Gastrocnemius medialis (tissue), 4 donors: Measurements from ENCODE around the gene KCNQ4. TPM values are rescaled to one million over a fixed set of nuclear protein-coding genes. Genes with fewer than 3 reads are reported as not detected.

ENCODE experiments used
- ATAC-seq, 2 donors: fragments of 150-250 bp; one replicate each; pipeline ENCODE4 v1.9.1; 2016
- DNase-seq, 2 donors: peaks; one replicate each; pipeline ENCODE4 v3.0.0-alpha.2; 2019
- H3K27ac ChIP-seq, 4 donors: fragments of 200-600 bp; sonication (generic); 1 replicate in 1 of 4; 2 replicates in 3 of 4; pipeline ENCODE4 v1.5.1; 2016 to 2018; ENCODE audit warnings: mild to moderate bottlenecking in 2 of 4, moderate library complexity in 1 of 4
- H3K27me3 ChIP-seq, 3 donors: fragments of 200-600 bp; sonication (generic) in 2 of 3; 1 replicate in 1 of 3; 2 replicates in 2 of 3; pipeline versions ENCODE4 v1.5.1 to v1.6.0; 2016 to 2019; ENCODE audit warnings: mild to moderate bottlenecking in 1 of 3, moderate library complexity in 1 of 3
- H3K36me3 ChIP-seq, 2 donors: fragments of 200-600 bp; sonication (generic) in 1 of 2; one replicate each; pipeline ENCODE4 v1.5.1; 2017 to 2018
- H3K4me1 ChIP-seq, 2 donors: fragments of 200-600 bp; sonication (generic) in 1 of 2; one replicate each; pipeline ENCODE4 v1.5.1; 2016 to 2017; ENCODE audit warnings: mild to moderate bottlenecking in 2 of 2
- H3K4me3 ChIP-seq, 4 donors: fragments of 200-600 bp; sonication (generic) in 3 of 4; 1 replicate in 1 of 4; 2 replicates in 3 of 4; pipeline ENCODE4 v1.5.1; 2016 to 2019; ENCODE audit warnings: mild to moderate bottlenecking in 2 of 4
- H3K9me3 ChIP-seq, 3 donors: fragments of 200-600 bp; sonication (generic) in 2 of 3; 1 replicate in 1 of 3; 2 replicates in 2 of 3; pipeline ENCODE4 v1.5.1; 2016 to 2019
- CTCF ChIP-seq, 5 experiments: fragments of 450-650 bp in 3 of 5; fragments of 200-600 bp in 2 of 5; sonication (generic) in 2 of 5; IDR thresholded peaks in 4 of 5; conservative IDR thresholded peaks in 1 of 5; 1 replicate in 4 of 5; 2 replicates in 1 of 5; pipeline ENCODE4 v1.5.1; 2016 to 2019; ENCODE audit warnings: antibody characterized with exemption in 5 of 5, mild to moderate bottlenecking in 3 of 5, moderate library complexity in 3 of 5
- POLR2A ChIP-seq, 2 donors: fragments of 450-650 bp; IDR thresholded peaks; one replicate each; pipeline ENCODE4 v1.6.1; 2017; ENCODE audit warnings: antibody characterized with exemption in 2 of 2, mild to moderate bottlenecking in 2 of 2, moderate library complexity in 2 of 2
- in situ Hi-C, 4 donors: fragments of 200-750 bp; cut with MboI; loops; one replicate each; pipeline versions ENCODE4 v1.15.0 to v1.8.0; 2017; ENCODE audit warnings: low sequenced_read_pairs in 4 of 4
- intact Hi-C: fragments of 100-400 bp; cut with DNase I; formaldehyde crosslinking; loops from one replicate; pipeline ENCODE4 v1.15.1; 2023; ENCODE audit warnings: low total_unique reads
- total RNA-seq, 4 donors: library from RNA; depleted of rRNA; stranded (reverse); fragments of >200 nt; gene quantifications; one replicate each; pipeline versions ENCODE4 v1.1.0 to v1.2.3, GENCODE V29; 2016

Gene KCNQ4
- total RNA-seq, 4 donors from 2014 or later = 2.9 to 8.2 (median 3.5) TPM

- no peak for TF ChIP-seq CTCF (IDR thresholded peaks at IDR 0.05 in 4 of 5, conservative IDR thresholded peaks at IDR 0.05 in 1 of 5)
- no peak for TF ChIP-seq POLR2A (IDR thresholded peaks at IDR 0.05)
- H3K27me3 ChIP-seq = no peaks in the 10 kb centered on the region
- H3K4me3 ChIP-seq = no peak overlapping the region
- in situ Hi-C loops = loop anchor here in 3 of 4 donors (5.0 to 10.0 kb wide), 4 partner anchors 77 to 239 kb away; partner anchors contain the start of gene NFYC (in 1 of the 3)
- ATAC-seq = no peak
- H3K36me3 ChIP-seq = no peaks in the 10 kb centered on the region
- H3K9me3 ChIP-seq = no peaks in the 10 kb centered on the region
- DNase-seq = no peak
- H3K27ac ChIP-seq = no peak overlapping the region
- no peaks in the 10 kb centered on the region for H3K4me1 ChIP-seq
- intact Hi-C loops = no loop called here
Measured at GRCh38 chr1:40851643-40852042, 68.1 kb downstream of the KCNQ4 start.

- DNase-seq = no peak
Measured at GRCh38 chr1:40853113-40853884, 69.7 kb downstream of the KCNQ4 start.

GRCh38 chr1:40853885-40854170, 70.2 kb downstream of the KCNQ4 start:
- Histone ChIP-seq H3K4me1 (no peaks in the 10 kb centered on the region), H3K9me3 (no peaks in the 10 kb centered on the region), H3K27me3 (no peaks in the 10 kb centered on the region), H3K36me3 (no peaks in the 10 kb centered on the region), H3K4me3 (no peak overlapping the region), H3K27ac (no peak overlapping the region)
- DNase-seq (no peak), ATAC-seq (no peak)
- TF ChIP-seq POLR2A (IDR thresholded peaks at IDR 0.05) (no peak), CTCF (IDR thresholded peaks at IDR 0.05 in 4 of 5, conservative IDR thresholded peaks at IDR 0.05 in 1 of 5) (no peak)
- intact Hi-C loops (no loop called here), in situ Hi-C loops (loop anchor here in 3 of 4 donors (5.0 to 10.0 kb wide), 4 partner anchors 79 to 242 kb away; partner anchors contain the start of gene NFYC (in 1 of the 3))

More at GRCh38 chr1:40853113-40853884, 69.7 kb downstream of the KCNQ4 start:
- in situ Hi-C loops (loop anchor here in 3 of 4 donors (5.0 to 10.0 kb wide), 4 partner anchors 78 to 241 kb away; partner anchors contain the start of gene NFYC (in 1 of the 3)), intact Hi-C loops (no loop called here)
- Histone ChIP-seq H3K27me3 (no peaks in the 10 kb centered on the region), H3K4me3 (no peak overlapping the region), H3K36me3 (no peaks in the 10 kb centered on the region), H3K4me1 (no peaks in the 10 kb centered on the region), H3K9me3 (no peaks in the 10 kb centered on the region), H3K27ac (no peak overlapping the region)
- no peak for ATAC-seq
- TF ChIP-seq POLR2A (IDR thresholded peaks at IDR 0.05) = no peak

GRCh38 chr1:40855513-40855912, 71.9 kb downstream of the KCNQ4 start:
- H3K4me1 ChIP-seq = peaks cover 4 to 12% of the 10 kb centered on the region in 2 donors
- no peak overlapping the region for H3K4me3 ChIP-seq
- no peak overlapping the region for H3K27ac ChIP-seq
- H3K9me3 ChIP-seq = no peaks in the 10 kb centered on the region
- DNase-seq (no peak), ATAC-seq (no peak)
- in situ Hi-C loops (loop anchor here in 3 of 4 donors (10.0 kb wide), 2 partner anchors 81 to 161 kb away; partner anchors contain the start of gene NFYC (in 1 of the 3)), intact Hi-C loops (no loop called here)
- TF ChIP-seq CTCF (IDR thresholded peaks at IDR 0.05 in 4 of 5, conservative IDR thresholded peaks at IDR 0.05 in 1 of 5) = no peak
- TF ChIP-seq POLR2A (IDR thresholded peaks at IDR 0.05) = no peak
- H3K36me3 ChIP-seq = no peaks in the 10 kb centered on the region
- H3K27me3 ChIP-seq = no peaks in the 10 kb centered on the region

- intact Hi-C loops (no loop called here), in situ Hi-C loops (loop anchor here in 3 of 4 donors (10.0 kb wide), 2 partner anchors 81 to 161 kb away; partner anchors contain the start of gene NFYC (in 1 of the 3))
- Histone ChIP-seq H3K9me3 (no peaks in the 10 kb centered on the region), H3K4me3 (no peak overlapping the region), H3K27me3 (no peaks in the 10 kb centered on the region), H3K4me1 (peaks cover 10 to 18% of the 10 kb centered on the region in 2 donors), H3K36me3 (no peaks in the 10 kb centered on the region), H3K27ac (no peak overlapping the region)
- DNase-seq = no peak
- TF ChIP-seq POLR2A (IDR thresholded peaks at IDR 0.05) (no peak), CTCF (IDR thresholded peaks at IDR 0.05 in 4 of 5, conservative IDR thresholded peaks at IDR 0.05 in 1 of 5) (no peak)
- no peak for ATAC-seq
Measured at GRCh38 chr1:40856116-40856515, 72.5 kb downstream of the KCNQ4 start.
